GM12864 (cell line): ENCODE measurements around the gene CAPS.
"Not testable (repeated sequence)": the region's sequence is repeated elsewhere in the genome, so short reads cannot be mapped to it uniquely, and the experiment has no call there.

Source experiments
- DNase-seq: peaks from one replicate; pipeline ENCODE4 v3.0.0-alpha.2; 2011; ENCODE audit warnings: low read depth
- H3K4me3 ChIP-seq: 2 replicates; pipeline ENCODE4 v1.5.1; 2011; ENCODE audit warnings: mild to moderate bottlenecking, low read depth, low read length, control low read depth
- TF ChIP-seq, protein P1 (sequence below): IDR thresholded peaks from 2 replicates; pipeline ENCODE4 v1.5.1; 2011; ENCODE audit warnings: low read depth, mild to moderate bottlenecking, moderate library complexity, low read length, control low read depth, inconsistent platforms; ENCODE audit errors: missing control alignments

Gene CAPS

GRCh38 chr19:5958851-5959122, 44.7 kb downstream of the CAPS start:
- TF ChIP-seq, protein P1, sequence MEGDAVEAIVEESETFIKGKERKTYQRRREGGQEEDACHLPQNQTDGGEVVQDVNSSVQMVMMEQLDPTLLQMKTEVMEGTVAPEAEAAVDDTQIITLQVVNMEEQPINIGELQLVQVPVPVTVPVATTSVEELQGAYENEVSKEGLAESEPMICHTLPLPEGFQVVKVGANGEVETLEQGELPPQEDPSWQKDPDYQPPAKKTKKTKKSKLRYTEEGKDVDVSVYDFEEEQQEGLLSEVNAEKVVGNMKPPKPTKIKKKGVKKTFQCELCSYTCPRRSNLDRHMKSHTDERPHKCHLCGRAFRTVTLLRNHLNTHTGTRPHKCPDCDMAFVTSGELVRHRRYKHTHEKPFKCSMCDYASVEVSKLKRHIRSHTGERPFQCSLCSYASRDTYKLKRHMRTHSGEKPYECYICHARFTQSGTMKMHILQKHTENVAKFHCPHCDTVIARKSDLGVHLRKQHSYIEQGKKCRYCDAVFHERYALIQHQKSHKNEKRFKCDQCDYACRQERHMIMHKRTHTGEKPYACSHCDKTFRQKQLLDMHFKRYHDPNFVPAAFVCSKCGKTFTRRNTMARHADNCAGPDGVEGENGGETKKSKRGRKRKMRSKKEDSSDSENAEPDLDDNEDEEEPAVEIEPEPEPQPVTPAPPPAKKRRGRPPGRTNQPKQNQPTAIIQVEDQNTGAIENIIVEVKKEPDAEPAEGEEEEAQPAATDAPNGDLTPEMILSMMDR = no peak
- H3K4me3 ChIP-seq = no peak overlapping the region

DNA sequence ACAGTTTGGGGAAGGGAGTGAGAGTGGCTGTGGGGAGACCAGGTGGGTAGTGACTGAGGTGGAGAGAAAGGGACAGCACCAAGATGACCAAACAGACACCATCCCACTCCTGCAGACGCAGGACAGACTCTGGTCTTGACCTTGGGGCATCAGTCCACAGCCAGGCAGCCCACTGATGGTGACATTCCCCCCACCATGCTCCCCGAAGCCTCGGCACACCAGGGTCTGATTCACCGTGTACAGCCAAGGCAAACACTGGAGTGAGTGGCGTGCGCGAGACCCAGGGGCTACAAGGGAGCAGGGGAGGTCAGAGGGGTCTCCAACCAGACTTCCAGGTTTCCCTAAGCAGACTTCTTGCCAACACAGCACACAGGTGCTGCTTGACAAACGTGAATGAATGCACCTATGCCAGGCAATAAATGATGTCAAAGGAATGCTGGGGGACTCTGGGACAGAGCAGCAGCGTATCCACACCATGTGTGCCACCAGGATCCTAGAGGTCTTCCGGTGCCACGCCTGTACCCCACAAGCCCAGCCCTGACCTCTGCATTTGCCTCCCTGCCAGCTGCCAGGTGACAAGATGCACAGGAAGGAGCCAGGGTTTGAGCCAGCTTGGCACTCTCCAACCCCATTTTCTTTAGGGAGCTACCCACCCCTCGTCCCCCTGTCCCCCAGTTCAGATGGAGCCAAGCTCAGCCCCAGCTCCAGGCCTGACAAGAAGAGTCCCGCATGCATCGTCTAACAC, 45.4 kb downstream of the CAPS start:
- H3K4me3 ChIP-seq = no peak overlapping the region
- DNase-seq = no peak
- TF ChIP-seq, protein P1 = no peak

More at GRCh38 chr19:5958851-5959122, 44.7 kb downstream of the CAPS start:
- DNase-seq = no peak

DNA sequence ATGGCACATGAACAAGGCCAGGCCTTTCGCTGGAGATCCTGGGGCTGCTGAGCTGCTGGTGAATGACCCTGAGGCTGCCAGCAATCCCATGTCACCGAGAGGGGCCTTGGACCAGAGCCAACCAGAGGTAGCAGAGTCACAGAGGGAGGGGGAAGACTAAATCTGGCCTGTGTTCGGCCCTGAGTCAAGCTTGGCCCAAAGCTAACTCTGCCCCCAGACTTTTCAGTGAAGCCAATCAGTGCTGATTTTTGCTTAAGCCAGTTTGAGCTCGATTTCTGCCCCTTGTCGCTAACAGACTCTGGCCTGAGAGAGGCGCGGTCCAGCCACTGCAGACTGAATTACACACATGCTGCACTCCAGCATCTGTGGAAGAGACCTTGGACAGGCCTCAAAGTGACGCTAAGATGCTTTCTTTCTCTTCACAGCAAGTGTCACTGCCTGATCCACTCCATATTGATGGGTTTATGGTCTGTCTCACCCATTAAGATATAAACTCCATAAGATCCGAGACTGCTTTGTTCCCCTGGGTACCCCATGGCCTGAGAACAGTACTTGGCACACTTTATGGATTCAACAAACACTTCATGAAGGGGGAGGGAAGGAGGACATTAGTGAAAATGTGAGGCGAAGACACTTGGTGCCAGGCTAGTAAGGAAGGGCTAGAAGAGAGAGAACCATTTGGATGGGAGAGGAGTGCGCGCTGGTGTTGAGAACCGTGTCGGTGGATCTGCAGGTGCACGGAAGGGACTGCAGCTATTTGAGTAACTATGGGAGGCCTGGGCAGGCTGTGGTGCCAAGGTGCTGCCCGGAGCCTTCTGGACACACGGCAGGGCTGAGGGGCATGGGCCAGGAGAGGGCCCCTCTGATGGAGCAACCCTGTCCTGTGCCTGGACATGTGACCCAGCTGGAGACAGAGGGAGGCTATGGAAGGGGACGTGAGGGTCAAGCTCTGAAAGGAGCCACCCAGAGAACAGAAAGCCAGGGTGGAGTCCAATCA, 46.2 kb downstream of the CAPS start:
- no peak overlapping the region for H3K4me3 ChIP-seq
- DNase-seq = no peak
- TF ChIP-seq, protein P1 = no peak

DNA sequence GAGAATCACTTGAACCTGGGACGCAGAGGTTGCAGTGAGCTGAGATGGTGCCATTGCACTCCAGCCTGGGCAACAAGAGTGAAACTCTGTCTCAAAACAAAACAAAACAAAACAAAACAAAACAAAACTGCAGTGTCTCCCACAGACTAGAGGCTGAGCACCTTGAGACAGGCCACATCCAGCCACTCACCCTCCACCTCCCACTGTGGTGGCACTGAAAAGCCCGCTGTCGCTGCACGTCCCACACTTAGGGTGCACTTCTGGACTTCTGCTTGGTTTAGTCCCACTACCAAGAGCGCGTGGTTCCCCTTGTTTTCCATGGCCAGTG, 47.6 kb downstream of the CAPS start:
- DNase-seq, H3K4me3 ChIP-seq: not testable (repeated sequence)

DNA sequence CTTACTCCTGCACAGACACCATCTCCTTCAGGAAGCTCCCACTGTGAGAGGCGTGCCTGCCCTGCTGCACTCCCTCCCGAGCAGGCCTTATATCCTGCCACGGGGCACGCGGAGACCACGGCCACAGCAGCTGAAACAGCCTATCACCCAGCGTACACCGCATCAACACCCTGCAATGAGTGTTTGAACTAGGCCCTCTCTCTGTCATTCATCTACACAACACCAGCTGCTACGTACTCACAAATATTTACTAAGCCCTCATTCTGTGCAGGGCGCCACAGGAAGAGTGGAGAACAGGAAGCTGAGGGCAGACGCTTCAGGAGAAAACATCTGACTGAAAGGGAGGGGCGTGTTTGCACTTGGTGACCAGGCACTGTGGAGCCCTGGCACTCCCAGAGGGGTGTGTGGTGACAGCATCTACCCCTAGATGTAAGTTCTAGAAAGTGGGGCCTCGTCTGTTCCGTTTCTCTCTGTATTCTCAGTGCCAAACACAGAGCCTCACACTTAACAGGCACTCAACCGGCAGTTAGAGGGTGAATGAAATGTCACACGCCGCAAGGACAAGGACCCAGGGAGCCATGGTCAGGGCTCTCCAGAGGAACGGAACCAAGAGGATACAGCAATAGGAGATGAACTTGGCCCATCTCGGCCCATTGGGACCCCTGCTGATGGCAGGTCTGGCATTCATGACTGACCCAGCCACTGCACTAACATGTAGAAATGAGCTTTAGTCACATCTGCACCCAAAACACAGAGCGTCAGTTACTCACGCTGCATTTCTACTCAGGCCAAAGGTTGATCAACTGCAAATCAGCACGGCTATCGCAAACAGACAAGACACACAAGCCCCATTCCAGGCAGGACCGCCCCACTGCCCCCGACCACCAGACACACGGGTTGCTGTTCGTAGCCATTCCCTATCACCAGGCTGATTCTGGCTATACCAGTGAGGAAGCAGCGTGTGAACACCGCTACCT, 48.2 kb downstream of the CAPS start:
- TF ChIP-seq, protein P1 = no peak
- no peak for DNase-seq
- no peak overlapping the region for H3K4me3 ChIP-seq

GRCh38 chr19:5963259-5963658, 49.2 kb downstream of the CAPS start:
- H3K4me3 ChIP-seq, DNase-seq: not testable (repeated sequence)

DNA sequence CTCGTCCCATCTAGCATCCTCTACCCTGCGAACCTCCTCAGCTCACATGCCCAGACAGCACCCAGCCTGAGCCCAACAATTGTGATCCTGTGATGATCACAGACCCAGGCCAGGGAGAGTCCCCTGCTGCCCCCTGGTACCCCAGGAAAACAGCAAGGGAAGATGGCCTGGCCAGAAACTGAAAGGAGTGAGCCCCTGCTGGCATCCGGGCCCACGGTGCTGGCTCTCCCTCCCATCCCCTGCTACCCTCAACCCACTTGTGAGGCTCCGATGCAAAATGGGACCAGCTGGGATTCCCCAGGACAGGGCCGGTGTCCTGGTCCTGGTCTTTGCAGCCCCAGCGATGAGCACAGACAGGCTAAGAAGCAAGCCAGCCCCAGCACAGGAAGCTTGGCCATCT, 49.8 kb downstream of the CAPS start:
- TF ChIP-seq, protein P1 = no peak
- H3K4me3 ChIP-seq = no peak overlapping the region
- no peak for DNase-seq
